Measurements from ENCODE around the gene LYRM7. TPM values are rescaled to one million over a fixed set of nuclear protein-coding genes. Genes with fewer than 3 reads are reported as not detected.

Gene LYRM7
- total RNA-seq, 4 donors from 2014 or later = 5.3 to 9.1 (median 8.1) TPM

DNA sequence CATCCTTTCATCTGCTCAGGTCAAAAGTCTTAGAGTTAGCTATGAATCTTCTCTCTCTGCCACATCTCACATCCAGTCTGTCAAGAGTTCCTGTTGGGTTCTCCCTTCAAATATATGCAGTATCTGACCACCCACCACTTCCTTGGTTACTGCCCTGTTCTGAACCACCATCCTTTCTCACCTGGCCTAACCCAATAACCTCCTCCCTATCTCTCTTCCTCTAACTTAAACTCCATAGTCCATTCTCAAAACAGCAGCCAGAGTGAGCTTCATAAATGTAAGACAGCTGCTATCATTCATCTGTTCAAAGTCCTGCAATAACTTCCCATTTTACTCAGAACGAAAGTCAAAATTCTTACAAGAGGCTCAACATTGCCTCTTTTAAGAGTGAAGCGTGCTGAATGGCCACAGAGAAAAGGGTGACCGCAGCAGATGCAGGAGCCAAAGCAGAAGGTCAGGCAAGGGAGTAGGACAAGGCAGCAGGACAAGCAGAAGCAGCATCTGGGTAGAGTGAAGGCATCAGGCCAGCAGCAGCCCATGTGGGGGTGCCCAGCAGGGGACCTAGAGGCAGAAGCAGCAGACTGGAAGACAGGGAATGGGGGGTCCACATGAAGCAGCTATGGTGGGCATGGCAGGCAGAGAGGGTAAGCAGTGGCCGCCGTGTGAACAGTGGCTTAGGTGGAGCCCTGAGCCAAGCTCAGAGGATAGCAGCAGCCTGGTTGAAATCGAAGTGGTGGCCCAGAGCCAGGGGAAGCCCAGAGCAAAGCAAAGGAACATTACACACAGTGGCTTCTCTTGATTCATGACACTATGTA, 53.9 kb downstream of the LYRM7 start:
- WGBS = 70% methylated on average over 6 of the region's 6 CpGs
- Histone ChIP-seq H3K36me3 (no peaks in the 10 kb centered on the region), H3K4me1 (peaks cover 0 to 40% (median 29%) of the 10 kb centered on the region in 4 donors), H3K27ac (replicated peaks in 1 of 4) (no peak overlapping the region), H3K9me3 (no peaks in the 10 kb centered on the region), H3K4me3 (no peak overlapping the region), H3K27me3 (no peaks in the 10 kb centered on the region)
- no peak for TF ChIP-seq EP300 (IDR thresholded peaks at IDR 0.05)
- TF ChIP-seq, protein P1, sequence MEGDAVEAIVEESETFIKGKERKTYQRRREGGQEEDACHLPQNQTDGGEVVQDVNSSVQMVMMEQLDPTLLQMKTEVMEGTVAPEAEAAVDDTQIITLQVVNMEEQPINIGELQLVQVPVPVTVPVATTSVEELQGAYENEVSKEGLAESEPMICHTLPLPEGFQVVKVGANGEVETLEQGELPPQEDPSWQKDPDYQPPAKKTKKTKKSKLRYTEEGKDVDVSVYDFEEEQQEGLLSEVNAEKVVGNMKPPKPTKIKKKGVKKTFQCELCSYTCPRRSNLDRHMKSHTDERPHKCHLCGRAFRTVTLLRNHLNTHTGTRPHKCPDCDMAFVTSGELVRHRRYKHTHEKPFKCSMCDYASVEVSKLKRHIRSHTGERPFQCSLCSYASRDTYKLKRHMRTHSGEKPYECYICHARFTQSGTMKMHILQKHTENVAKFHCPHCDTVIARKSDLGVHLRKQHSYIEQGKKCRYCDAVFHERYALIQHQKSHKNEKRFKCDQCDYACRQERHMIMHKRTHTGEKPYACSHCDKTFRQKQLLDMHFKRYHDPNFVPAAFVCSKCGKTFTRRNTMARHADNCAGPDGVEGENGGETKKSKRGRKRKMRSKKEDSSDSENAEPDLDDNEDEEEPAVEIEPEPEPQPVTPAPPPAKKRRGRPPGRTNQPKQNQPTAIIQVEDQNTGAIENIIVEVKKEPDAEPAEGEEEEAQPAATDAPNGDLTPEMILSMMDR (IDR thresholded peaks at IDR 0.05) = no peak
- intact Hi-C loops (cut with DNase I) = no loop called here
- DNase-seq (ENCODE audit: extremely low spot score) = no peak

DNA sequence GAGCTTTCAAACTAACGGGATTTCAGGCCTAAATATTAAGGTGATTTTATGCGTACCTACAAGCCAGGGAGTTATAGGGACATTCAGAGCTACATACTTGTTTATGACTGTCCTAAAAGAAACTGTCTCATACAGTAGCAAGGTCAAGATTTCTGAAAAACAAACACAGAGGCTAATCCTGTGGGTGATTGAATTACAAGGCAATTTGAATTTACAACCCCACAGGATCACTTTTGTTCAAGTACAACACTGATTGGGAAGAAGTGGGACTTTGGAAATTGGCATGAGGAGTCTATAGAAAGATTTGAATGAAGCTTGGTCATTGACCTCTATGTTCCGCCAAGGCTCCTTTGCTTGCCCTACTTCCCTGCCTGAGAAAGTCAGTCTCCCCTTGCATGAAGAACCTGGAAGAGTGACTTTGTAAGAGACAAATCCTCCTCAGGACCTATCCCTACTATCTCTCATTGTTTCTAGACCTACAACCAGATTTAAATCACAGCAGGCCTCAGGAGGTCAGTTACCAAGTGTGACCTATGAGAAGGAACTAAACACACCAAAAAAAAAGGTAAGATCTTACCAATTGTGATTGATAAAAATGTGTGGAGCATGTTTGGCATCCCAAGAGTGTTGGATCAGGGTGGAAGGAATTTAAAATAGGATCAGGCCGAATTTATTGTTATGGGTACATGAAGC, 54.7 kb downstream of the LYRM7 start:
- Histone ChIP-seq H3K36me3 (no peaks in the 10 kb centered on the region), H3K27me3 (no peaks in the 10 kb centered on the region), H3K9me3 (no peaks in the 10 kb centered on the region), H3K4me3 (no peak overlapping the region), H3K4me1 (peaks cover 0 to 40% (median 29%) of the 10 kb centered on the region in 4 donors), H3K27ac (replicated peaks in 1 of 4) (no peak overlapping the region)
- DNase-seq (ENCODE audit: extremely low spot score) = no peak
- 95% methylated on average over 4 of the region's 4 CpGs for WGBS
- intact Hi-C loops (cut with DNase I) = no loop called here
- TF ChIP-seq POLR2A (IDR thresholded peaks at IDR 0.05; ENCODE audit: low read depth) (no peak), EP300 (IDR thresholded peaks at IDR 0.05) (no peak), POLR2AphosphoS5 (IDR thresholded peaks at IDR 0.05) (no peak)
- TF ChIP-seq, protein P1 (IDR thresholded peaks at IDR 0.05) = no peak

DNA sequence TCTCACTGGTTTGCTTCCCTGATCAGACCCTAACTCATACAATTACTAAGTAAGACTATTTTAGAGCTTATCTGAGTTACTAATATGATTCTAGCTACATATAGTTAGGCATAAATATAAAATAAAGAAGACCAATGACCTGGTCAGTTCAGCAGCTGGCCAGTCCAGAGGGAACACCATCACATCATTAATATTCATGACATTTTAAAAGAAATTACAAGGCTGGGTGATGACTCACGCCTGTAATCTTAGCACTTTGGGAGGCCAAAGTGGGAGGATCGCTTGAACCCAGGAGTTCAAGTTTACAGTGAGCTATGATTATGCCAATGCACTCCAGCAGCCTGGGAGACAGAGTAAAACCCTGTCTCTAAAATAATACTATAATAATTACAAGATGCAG, 56.2 kb downstream of the LYRM7 start:
- no peaks in the 10 kb centered on the region for H3K36me3 ChIP-seq
- DNase-seq (ENCODE audit: extremely low spot score) = no peak
- H3K27me3 ChIP-seq = no peaks in the 10 kb centered on the region
- H3K4me3 ChIP-seq = no peak overlapping the region
- 90% methylated on average over 2 of the region's 2 CpGs for WGBS
- H3K9me3 ChIP-seq = no peaks in the 10 kb centered on the region
- H3K4me1 ChIP-seq = peaks cover 0 to 35% (median 27%) of the 10 kb centered on the region in 4 donors
- H3K27ac ChIP-seq (replicated peaks in 1 of 4) = no peak overlapping the region
- intact Hi-C loops (cut with DNase I) = no loop called here
- no peak for TF ChIP-seq POLR2A (IDR thresholded peaks at IDR 0.05; ENCODE audit: low read depth)
- no peak for TF ChIP-seq POLR2AphosphoS5 (IDR thresholded peaks at IDR 0.05)
- TF ChIP-seq, protein P1 (IDR thresholded peaks at IDR 0.05) = no peak
- TF ChIP-seq EP300 (IDR thresholded peaks at IDR 0.05) = no peak

DNA sequence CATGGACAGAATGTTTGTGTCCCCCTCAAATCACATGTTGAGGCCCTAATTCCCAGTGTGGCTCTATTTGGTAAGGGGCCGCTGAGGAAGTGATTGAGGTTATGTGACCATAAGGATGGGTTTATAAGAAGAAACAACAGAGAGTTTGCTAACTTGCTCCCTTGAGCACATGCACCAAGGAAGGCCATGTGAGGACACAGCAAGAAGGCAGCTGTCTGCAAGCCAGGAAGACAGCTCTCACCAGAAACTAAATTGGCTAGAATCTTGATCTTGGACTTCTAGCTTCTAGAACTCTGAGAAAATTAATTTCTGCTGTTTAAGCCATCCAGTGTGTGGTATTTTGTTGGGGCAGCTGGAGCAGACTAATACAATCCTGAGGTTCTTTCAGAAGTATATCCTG, 57.9 kb downstream of the LYRM7 start:
- H3K27ac ChIP-seq (replicated peaks in 1 of 4) = no peak overlapping the region
- no peaks in the 10 kb centered on the region for H3K27me3 ChIP-seq
- H3K4me3 ChIP-seq = no peak overlapping the region
- no peak for DNase-seq (ENCODE audit: extremely low spot score)
- TF ChIP-seq POLR2AphosphoS5 (IDR thresholded peaks at IDR 0.05) (no peak), POLR2A (IDR thresholded peaks at IDR 0.05; ENCODE audit: low read depth) (no peak), EP300 (IDR thresholded peaks at IDR 0.05) (no peak)
- TF ChIP-seq, protein P1 (IDR thresholded peaks at IDR 0.05) = no peak
- no peaks in the 10 kb centered on the region for H3K9me3 ChIP-seq
- 76% methylated on average over 1 of the region's 1 CpG for WGBS
- H3K4me1 ChIP-seq = peaks cover 0 to 18% (median 11%) of the 10 kb centered on the region in 4 donors
- intact Hi-C loops (cut with DNase I) = no loop called here
- H3K36me3 ChIP-seq = no peaks in the 10 kb centered on the region

All from esophagus muscularis mucosa (tissue), 4 donors.